Lower leg skin (tissue), 3 donors: ENCODE data around the gene TMEM11.

ENCODE experiments used
- POLR2A ChIP-seq, 2 donors: fragments of 450-650 bp; IDR thresholded peaks; one replicate each; pipeline ENCODE4 v1.6.1; 2016 to 2017; ENCODE audit warnings: antibody characterized with exemption in 2 of 2, mild to moderate bottlenecking in 1 of 2, moderate library complexity in 1 of 2
- TF ChIP-seq, protein P1 (sequence below), 3 donors: fragments of 450-650 bp; IDR thresholded peaks; one replicate each; pipeline ENCODE4 v1.5.1; 2016; ENCODE audit warnings: antibody characterized with exemption in 3 of 3, mild to moderate bottlenecking in 3 of 3, moderate library complexity in 2 of 3

DNA sequence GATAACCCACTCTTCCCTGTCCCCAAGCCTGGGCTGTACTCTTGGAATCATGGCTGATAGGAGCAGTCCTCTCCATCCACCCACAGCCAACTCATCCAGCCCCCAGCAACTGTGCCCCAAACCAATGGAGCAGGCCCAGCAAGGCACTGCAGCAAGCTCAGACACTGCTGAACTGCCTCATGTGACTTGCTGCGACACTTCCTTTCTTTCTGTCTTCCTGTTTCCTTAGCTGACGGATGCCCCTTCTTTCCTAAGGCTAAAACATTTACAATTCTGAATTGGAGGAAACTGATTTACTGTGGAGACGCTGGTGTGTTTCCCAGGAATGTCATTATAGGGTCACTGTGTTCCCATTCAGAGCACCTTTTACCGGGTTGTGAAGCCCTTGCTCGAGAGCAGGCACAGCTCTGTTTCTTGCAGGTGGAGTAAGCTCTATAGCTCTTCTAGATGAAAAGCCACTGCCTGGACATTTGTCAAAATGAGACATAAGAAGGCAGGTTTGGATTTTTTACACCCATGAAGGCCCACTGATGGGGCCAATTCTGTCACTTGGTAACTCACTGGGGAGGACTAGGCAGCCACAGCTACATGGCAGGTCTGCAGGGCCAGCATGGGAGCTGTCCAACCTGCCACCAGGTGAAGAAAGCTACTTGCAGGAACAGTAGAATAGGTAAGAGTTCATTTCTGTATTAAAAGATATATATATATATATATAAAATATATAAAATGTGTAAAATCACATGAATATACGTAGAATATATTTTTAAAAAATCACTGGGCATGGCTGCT is 27.4 kb downstream of the TMEM11 start:
- TF ChIP-seq, protein P1, sequence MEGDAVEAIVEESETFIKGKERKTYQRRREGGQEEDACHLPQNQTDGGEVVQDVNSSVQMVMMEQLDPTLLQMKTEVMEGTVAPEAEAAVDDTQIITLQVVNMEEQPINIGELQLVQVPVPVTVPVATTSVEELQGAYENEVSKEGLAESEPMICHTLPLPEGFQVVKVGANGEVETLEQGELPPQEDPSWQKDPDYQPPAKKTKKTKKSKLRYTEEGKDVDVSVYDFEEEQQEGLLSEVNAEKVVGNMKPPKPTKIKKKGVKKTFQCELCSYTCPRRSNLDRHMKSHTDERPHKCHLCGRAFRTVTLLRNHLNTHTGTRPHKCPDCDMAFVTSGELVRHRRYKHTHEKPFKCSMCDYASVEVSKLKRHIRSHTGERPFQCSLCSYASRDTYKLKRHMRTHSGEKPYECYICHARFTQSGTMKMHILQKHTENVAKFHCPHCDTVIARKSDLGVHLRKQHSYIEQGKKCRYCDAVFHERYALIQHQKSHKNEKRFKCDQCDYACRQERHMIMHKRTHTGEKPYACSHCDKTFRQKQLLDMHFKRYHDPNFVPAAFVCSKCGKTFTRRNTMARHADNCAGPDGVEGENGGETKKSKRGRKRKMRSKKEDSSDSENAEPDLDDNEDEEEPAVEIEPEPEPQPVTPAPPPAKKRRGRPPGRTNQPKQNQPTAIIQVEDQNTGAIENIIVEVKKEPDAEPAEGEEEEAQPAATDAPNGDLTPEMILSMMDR (IDR thresholded peaks at IDR 0.05) = no peak
- no peak for TF ChIP-seq POLR2A (IDR thresholded peaks at IDR 0.05)
